GM18951 (cell line): ENCODE data around the gene MYF6.
"Not testable (repeated sequence)": the region's sequence is repeated elsewhere in the genome, so short reads cannot be mapped to it uniquely, and the experiment has no call there.

Experiments
- POLR2A ChIP-seq: IDR thresholded peaks from 4 replicates; pipeline ENCODE4 v1.6.1; 2011; ENCODE audit warnings: mild to moderate bottlenecking; ENCODE audit not compliant: insufficient read length, insufficient read depth; ENCODE audit errors: extremely low read depth
- in situ Hi-C: fragments of 300-500 bp; cut with MboI; formaldehyde crosslinking; loops from one replicate; pipeline ENCODE4 v1.12.0; 2022; ENCODE audit warnings: low sequenced_read_pairs, mixed read lengths, inconsistent platforms; ENCODE audit not compliant: unreplicated experiment

MYF6 gene

DNA sequence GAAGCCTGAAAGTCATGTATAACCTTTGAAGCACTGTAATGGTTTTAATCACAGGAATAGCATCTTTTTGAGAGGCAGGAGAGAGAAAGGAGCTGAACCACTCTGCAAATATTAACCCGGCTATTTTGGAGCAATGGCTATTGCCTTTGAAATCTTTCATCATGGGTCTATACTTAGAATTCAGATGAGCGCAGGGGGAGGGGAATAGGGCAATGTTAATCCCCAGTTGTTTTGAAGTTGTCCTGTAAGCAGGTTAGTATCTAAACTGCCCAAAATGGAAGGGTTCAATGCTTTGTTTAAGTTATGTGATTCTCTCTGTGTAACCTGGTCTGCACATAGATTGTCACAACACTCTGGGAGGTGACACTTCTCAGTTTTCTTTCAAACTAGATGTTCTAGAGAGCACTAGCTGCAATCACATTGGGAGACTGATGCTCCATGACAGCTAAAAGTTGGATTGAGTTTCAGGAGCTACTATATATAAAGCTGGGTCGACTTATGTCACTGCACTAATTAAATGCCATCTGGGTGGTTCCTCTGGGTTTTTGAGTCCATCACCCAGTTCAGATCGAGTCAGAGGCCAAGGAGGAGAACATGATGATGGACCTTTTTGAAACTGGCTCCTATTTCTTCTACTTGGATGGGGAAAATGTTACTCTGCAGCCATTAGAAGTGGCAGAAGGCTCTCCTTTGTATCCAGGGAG lies at the start of gene MYF6:
MYF6 (plus strand) TSS at position 509 of the 704 bp plus-strand sequence; CDS start at position 595, 86 bp downstream.
- in situ Hi-C loops = no loop called here
- TF ChIP-seq POLR2A = no peak

DNA sequence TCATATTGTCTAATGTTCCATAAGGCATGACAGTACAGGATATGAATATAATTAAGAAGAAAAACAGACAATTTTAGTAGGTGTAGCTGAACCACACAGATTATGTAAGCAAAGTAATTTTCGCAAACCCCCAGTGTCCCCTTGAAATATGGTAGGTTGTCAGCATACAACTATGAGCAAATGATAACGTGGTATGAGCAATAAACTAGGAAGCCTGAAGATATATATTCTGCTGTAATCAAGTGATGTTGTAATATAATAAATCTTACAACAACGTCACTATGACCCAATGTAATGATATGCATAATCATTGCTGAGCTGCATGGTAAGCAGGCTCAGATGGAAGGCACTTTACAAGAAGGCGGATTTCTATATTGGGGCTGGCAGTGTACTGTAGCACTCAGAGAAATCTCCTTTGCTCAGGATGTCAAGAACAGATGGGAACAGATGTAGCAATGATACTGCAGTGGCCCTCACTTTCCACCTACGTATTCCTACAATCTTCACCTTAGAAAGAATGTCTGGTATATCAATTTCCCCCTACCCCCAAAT lies 47.8 kb upstream of the MYF6 start:
- in situ Hi-C loops = no loop called here
- no peak for TF ChIP-seq POLR2A

DNA sequence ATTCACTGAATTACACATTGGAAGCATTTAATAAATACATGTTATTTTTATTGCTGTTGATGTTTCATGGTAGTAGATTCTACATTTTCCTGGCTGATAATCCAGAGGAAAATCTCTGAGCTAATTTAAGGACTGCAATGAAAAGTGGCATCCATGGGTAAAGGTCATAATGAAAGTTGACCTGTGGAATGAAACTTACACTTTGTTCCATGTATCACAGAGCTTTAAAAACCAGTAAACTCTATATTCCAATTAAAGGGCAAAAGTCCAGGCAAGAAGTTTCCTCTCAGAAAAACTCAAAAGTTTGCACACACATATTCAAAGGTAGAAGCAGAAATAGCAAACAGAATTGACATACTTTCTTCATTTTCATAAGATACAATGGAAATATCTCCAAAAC lies 44.8 kb upstream of the MYF6 start:
- in situ Hi-C loops = no loop called here
- TF ChIP-seq POLR2A = no peak

DNA sequence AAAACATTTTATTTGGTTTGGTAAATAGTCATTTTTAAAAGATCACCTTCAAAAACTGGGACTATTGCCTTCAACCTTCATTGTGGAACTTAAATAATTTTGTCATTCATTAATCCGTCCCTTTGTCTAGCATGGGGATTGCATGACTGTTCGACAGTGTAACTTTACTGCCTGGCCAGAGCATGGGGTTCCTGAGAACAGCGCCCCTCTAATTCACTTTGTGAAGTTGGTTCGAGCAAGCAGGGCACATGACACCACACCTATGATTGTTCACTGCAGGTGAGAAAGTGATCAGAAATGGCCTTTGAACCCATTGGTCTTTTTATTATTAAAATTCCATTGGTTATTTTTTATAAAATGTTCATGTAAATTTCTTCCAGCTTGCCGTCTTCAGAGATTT lies 37.2 kb upstream of the MYF6 start:
- in situ Hi-C loops = no loop called here
- TF ChIP-seq POLR2A = no peak

DNA sequence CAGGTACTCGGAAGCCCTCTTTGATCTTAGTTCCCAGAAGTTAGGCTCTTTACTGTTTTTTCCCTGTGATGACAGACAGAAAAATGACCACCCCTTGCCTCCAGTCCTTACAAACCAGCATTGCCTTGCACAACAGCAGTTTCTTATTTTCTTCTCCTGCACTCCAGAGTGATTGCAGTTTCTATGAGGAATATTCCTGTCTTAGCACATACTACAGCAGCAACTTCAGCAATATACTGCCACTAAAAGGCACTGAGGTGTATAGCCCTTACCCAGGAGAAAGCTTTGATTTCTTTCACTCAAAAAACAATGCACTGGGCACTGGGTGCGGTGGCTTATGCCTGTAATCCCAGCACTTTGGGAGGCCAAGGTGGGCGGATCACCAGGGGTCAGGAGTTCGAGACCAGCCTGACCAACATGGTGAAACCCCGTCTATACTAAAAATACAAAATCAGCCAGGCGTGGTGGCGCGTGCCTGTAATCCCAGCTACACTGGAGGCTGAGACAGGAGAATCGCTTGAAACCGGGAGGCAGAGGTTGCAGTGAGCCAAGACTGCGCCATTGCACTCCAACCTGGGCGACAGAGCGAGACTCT lies 31.3 kb upstream of the MYF6 start:
- in situ Hi-C loops = not testable (repeated sequence)

DNA sequence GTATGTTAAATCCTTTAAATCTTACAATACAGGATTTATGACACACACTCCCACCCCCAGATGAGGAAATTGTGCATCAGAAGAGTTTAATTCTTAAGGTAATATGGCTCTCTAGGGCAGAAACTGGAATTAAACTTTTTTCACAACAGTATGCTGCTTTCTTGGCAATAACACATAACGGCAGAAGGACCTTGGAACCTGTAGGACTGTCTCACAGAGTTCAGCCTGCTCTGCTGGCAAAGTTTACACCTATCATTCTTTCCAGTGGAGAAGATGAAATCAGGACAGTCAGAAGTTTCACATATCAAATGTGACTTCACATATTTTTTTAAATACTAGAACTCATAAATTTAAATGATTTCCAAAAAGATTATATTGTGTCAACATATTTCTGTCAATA lies 30.6 kb upstream of the MYF6 start:
- no peak for TF ChIP-seq POLR2A
- in situ Hi-C loops = no loop called here

DNA sequence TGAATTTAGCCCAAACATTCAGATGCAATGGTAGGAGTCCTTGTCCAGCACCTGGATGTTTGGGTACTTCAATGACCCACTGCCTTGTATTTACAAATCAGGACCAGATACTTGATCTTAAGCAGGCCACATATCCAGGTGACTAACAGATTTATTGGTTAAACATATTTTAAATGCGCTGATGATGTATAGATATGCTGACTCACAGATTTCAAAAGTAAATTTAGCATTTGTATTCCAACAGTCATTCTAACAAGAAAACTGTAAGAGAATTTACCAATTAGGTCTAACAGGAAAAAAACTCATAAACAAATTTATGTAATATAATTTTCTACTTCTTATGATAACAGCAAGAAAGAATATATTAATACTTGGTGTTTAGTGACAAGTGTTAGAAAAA lies 29.4 kb upstream of the MYF6 start:
- TF ChIP-seq POLR2A = no peak
- in situ Hi-C loops = no loop called here

DNA sequence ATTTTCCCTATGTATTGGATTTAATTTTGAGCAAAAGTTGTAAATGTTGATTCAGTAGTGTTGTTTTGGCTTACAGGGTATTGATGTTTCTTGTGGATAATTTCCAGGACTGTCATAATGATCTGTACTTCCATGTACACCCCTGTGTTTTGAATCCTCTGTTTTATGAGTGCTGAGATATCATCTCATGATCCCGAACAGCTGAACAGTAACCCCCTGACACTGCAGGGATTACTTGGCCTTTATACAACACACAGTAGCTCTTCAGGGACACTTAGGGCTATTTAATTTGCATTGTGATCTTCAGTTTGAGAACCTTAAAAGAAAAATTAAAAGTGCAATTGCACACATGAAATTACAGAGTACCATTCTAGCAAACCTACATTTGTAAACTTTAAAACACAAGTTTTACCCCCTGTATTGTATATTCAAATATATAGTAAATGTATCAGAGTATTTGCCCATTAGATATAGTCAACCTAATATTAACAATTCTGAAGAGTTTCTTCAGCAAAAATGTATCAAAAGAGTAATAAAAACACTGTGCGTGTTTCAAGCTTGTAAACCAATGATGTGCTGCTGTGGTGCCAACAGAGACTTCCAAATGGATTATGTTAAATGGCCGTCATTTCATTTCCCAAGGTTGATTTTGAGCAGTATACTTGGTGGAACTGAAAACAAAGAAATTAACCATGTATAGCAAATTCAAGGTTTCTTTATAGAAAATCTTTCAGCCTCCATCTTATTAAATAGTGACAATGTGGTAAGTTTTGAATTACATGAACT lies 27.9 kb upstream of the MYF6 start:
- TF ChIP-seq POLR2A = no peak
- in situ Hi-C loops = no loop called here

DNA sequence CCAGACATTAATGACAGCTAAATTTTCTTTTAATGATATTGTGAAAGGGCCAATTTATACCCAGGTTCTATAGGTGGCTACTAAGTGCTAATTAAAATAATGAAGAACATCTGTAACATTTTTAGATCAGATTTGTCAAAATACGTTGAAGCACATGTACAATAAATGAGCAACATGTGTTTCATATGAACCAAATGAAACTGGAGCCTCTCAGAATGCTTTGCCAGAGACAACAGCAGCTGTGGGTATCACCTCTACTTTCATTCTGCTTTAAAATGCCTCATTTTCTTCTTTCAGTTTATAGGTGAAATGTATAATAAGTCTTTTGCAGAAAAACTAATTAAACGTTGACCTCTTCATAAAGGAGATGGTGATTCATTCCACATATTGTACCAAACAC lies 26.1 kb upstream of the MYF6 start:
- in situ Hi-C loops = no loop called here
- no peak for TF ChIP-seq POLR2A

DNA sequence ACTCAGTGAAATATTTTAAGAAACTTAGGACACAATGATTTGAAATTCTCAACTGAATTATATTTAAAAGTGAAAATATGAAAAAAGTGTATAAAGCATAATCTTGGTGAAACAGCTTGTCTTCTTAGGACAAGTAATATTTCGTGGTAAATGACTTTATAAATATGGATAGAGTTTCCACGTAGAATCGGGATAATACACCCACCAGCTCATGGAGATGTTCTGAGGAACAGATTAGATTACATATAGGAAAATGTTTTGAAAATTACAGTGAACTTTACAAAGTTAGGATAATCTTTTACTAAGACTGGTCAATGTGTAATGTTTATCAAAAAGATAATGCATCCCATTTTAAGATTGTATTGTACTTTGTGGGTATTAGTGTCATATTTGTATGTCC lies 25.6 kb upstream of the MYF6 start:
- no peak for TF ChIP-seq POLR2A

DNA sequence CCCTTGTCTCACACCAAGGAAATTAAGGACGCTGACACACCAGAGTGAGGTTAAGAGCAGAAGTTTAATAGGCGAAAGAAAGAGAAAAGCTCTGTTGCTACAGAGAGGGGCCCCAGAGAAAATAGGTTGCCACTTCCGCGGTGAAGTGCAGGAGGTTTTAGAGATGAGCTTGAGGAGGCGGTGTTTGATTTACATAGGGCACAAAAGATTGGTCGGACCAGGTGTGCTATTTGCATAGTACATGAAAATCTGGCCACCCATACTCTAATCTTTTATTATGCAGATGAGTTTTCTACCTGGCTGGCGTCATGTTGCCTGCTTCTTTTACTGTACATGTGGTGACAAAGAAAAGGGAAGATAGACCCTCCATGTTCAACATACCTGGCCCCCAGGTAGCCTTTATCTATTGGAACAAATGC lies 23.3 kb upstream of the MYF6 start:
- no peak for TF ChIP-seq POLR2A
- in situ Hi-C loops = no loop called here

More for the DNA sequence above, 25.6 kb upstream of the MYF6 start:
- in situ Hi-C loops = no loop called here

DNA sequence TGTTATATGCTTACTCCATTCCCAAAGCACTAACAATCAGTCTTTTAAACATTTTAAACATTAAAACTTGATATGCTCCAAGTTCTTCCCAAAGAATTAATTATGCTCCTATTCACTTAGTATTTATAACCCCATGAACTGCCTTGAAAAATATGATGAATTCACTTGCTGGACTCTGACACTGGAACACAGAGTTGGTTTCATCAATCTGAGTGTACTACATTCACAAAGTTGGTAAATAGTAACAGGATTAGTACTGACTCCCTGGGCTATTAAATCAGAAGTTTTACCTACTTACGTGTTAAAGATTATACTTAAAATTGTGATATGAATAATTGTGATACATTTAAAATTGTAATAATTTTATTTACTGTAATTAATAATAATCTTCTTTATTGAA lies 17.3 kb upstream of the MYF6 start:
- in situ Hi-C loops = no loop called here
- TF ChIP-seq POLR2A = no peak

DNA sequence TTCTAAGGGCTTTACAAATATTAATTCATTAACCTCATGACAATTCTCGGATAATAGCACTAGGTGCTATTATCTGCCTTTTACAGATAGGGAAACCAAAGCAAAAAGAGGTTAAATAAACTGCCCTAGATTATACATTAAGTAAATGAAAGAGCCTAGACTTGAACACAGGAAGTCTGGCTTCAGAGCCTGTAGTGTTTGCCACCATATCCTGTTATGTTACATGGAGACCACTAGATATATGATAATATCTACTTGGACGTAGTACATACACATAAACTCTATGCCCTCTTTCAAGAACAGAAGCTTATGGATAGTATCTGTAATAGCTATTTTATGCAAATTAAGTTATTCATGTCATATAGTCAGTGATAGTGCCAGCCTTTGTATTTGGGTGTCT lies 16.9 kb upstream of the MYF6 start:
- in situ Hi-C loops = no loop called here
- no peak for TF ChIP-seq POLR2A

DNA sequence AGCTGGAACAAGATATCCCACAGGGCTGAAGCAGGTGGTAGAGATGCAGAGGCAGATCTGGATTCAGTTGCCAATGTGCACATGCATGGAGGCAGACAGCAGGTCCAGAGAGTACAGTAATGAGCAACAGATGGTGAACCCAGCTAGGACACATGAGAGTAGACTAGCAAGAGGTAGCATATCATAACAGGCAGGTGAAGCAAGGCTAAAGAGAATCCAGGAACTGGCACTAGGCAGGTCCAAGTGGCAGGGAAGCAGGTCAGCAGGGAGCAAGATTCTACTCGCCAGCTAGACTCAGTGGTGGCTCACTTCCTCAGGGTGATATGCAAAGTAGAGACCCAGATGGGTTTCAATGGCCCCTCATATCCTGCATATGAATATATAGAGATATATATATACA lies 15.3 kb upstream of the MYF6 start:
- in situ Hi-C loops = no loop called here
- no peak for TF ChIP-seq POLR2A

DNA sequence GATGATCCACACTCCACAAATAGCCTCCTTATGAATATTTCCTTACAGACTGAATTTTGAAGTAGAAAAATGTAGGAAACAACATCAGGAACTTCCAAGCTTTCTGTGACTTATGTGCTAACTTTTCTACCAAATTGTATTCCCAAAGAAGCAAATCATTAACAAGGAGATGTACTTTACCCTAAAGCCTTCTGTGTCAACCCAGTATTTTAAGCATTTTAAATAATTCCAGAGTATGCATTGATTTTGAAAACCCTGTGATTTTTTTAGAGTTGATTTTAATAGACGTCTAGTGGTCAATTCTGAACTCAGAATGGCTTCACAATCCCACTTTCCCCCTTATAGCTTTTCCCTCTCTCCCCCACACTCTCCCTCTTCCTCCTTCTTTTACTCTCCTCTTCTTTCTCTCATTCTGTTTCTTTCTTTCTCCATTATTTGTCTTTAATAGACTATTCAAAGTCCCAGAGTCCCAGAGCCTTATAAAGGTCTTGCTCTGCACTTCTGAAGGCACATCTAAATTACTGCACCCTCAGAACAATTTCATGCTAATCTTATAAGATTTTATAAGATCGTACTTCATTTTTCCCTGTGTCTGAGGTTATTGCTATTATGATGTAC lies 10.1 kb upstream of the MYF6 start:
- in situ Hi-C loops = no loop called here
- no peak for TF ChIP-seq POLR2A
